Right forelimb (tissue), 1 donor: ENCODE results near the gene EFR3B.
"Not testable (repeated sequence)": the region's sequence is repeated elsewhere in the genome, so short reads cannot be mapped to it uniquely, and the experiment has no call there.

Experiments used
- DNase-seq: peaks from one replicate; pipeline ENCODE4 v3.0.0-alpha.2; 2018

Gene EFR3B

GRCh38 chr2:25112113-25112512 lies 70.2 kb downstream of the EFR3B start:
- DNase-seq: no peak

- DNase-seq: no peak
These were observed 73.5 kb downstream of the EFR3B start for GRCh38 chr2:25115249-25115883.

- DNase-seq: no peak
These were observed 74.0 kb downstream of the EFR3B start for GRCh38 chr2:25115902-25116301.

GRCh38 chr2:25116956-25117355 lies 75.1 kb downstream of the EFR3B start:
- DNase-seq: no peak

- DNase-seq: no peak
These were observed 77.4 kb downstream of the EFR3B start for GRCh38 chr2:25119263-25119662.

- DNase-seq: no peak
These were observed 80.5 kb downstream of the EFR3B start for GRCh38 chr2:25122367-25122766.

- DNase-seq: no peak
These were observed 81.8 kb downstream of the EFR3B start for GRCh38 chr2:25123682-25124081.

GRCh38 chr2:25125189-25125588 lies 83.3 kb downstream of the EFR3B start:
- DNase-seq: no peak

- no peak for DNase-seq
These were observed 84.1 kb downstream of the EFR3B start for GRCh38 chr2:25125976-25126375.

GRCh38 chr2:25127071-25127470 lies 85.2 kb downstream of the EFR3B start:
- DNase-seq: not testable (repeated sequence)

GRCh38 chr2:25127646-25128045 lies 85.8 kb downstream of the EFR3B start:
- DNase-seq: no peak

- no peak for DNase-seq
These were observed 88.1 kb downstream of the EFR3B start for GRCh38 chr2:25129901-25130520.

- no peak for DNase-seq
These were observed 89.3 kb downstream of the EFR3B start for GRCh38 chr2:25131253-25131566.

GRCh38 chr2:25131567-25132298 lies 89.9 kb downstream of the EFR3B start:
- peak; percentile 48 for DNase-seq

GRCh38 chr2:25132299-25132635 lies 90.4 kb downstream of the EFR3B start:
- DNase-seq: no peak

- no peak for DNase-seq
These were observed 90.8 kb downstream of the EFR3B start for GRCh38 chr2:25132693-25133092.

GRCh38 chr2:25140535-25140934 lies 98.7 kb downstream of the EFR3B start:
- DNase-seq: not testable (repeated sequence)

GRCh38 chr2:25141120-25141519 lies 99.2 kb downstream of the EFR3B start:
- DNase-seq: no peak

GRCh38 chr2:25145803-25146202 lies 103.9 kb downstream of the EFR3B start:
- no peak for DNase-seq

GRCh38 chr2:25146896-25147295 lies 105.0 kb downstream of the EFR3B start:
- no peak for DNase-seq

- DNase-seq: no peak
These were observed 107.8 kb downstream of the EFR3B start for GRCh38 chr2:25149646-25150045.

GRCh38 chr2:25150993-25151392 lies 109.1 kb downstream of the EFR3B start:
- not testable (repeated sequence) for DNase-seq

GRCh38 chr2:25151718-25152117 lies 109.8 kb downstream of the EFR3B start:
- no peak for DNase-seq

GRCh38 chr2:25155401-25155800 lies 113.5 kb downstream of the EFR3B start:
- no peak for DNase-seq
